GM21367 (cell line): ENCODE data around the gene VTA1.

Experiments
- ATAC-seq: cut with Tn5 transposase; IDR thresholded peaks from one replicate; pipeline ENCODE4 v1.9.1; 2021; ENCODE audit not compliant: unreplicated experiment

The VTA1 gene

GRCh38 chr6:142260748-142261147, 113.7 kb downstream of the VTA1 start:
- no peak for ATAC-seq

DNA sequence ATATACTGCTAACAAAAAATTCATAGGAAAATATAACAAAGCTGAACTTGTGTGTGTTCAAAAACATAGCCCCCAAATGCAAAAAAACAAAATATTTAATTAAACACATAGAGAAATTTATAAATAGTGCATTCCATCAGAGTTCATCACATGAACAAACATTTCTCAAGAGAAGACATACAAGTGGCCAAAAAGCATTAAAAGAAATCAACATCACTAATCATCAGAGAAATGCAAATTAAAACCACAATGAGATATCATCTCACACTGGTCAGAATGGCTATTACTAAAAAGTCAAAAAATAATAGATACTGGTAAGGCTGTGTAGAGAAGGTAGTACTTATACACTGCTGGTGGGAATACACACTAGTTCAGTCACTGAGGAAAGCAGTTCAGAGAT, 115.2 kb downstream of the VTA1 start:
- no peak for ATAC-seq

DNA sequence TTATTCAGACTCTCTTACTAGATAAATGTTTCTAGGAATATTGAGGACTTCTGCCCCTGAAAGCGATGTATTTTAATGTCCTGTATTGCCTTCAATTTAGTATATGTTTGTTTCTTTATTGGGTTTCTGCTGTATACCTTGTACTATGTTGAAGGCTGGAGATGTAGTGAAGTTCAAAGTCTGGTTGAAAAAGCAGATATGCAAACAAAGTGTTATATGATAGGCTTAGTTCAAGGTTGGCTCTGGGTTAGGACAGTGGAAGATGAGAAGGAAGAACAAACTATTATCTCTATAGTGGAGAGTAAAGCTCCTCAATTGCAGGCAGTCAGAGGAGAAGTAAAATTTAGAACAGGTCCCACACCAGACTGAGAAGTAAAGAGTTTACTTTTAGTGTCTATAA, 118.4 kb downstream of the VTA1 start:
- ATAC-seq, result no peak

- no peak for ATAC-seq
These were observed 119.0 kb downstream of the VTA1 start for GRCh38 chr6:142266060-142266459.

DNA sequence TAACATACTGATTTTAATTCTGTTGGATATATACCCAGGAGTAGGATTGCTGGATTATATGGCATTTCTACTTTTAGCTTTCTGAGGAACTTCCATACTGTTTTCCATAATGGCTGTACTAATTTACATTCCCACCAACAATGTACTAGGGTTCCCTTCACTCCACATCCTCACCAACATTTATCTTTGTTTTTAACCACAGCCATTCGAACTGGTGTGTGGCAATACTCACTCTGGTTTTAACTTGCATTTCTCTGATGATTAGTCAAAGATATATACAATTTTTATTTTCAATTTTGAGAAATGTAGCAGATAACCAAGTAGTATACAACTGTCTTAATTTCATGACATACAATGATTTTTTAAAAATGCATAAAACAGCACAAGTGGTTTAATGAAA, 124.4 kb downstream of the VTA1 start:
- ATAC-seq, result no peak
